ENCODE data around the gene ZDHHC1.

The ZDHHC1 gene

DNA sequence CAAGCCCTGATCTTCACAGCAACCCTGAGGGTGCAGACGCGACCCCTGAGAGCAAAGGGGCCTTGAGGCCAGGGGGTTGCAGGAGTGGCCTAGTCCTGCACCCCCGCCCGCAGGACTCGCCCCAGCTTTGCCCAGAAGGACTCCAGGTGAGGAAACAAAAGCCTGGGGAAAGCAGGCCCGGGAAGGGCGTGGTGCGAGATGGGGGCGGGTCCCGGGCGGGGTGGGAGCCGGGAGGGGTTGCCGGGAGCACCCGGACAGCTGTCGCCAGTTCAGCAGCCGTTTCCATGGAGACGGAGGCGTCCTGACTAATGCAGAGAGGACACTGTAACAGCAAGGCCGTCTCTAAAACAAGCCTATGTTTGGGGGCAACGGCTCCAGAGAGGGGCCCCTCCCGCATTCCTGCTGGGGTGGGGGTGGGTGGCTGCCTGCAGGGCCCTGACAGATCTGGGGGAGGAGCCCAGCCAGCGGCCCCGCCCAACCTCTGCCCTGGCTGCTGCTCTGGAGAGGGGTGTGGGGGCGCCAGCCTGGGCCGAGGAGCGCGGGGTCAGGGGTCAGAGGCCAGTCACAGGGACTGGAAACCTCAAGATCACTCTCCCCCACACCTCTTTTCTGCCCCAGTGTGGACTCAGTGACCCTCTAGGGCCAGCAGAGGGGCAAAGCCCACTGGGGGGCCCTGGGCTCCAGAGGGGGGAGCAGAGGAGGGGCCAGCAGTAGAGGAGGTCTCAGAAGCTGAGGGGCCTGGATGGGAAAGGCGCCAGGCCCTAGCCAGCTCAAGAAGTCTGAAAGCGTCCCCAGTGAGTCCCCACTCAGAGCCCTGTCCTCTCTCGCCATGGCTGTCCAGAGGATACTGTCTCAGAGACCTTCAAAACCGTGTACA lies 19.9 kb downstream of the ZDHHC1 start:
- TF ChIP-seq, protein P1, sequence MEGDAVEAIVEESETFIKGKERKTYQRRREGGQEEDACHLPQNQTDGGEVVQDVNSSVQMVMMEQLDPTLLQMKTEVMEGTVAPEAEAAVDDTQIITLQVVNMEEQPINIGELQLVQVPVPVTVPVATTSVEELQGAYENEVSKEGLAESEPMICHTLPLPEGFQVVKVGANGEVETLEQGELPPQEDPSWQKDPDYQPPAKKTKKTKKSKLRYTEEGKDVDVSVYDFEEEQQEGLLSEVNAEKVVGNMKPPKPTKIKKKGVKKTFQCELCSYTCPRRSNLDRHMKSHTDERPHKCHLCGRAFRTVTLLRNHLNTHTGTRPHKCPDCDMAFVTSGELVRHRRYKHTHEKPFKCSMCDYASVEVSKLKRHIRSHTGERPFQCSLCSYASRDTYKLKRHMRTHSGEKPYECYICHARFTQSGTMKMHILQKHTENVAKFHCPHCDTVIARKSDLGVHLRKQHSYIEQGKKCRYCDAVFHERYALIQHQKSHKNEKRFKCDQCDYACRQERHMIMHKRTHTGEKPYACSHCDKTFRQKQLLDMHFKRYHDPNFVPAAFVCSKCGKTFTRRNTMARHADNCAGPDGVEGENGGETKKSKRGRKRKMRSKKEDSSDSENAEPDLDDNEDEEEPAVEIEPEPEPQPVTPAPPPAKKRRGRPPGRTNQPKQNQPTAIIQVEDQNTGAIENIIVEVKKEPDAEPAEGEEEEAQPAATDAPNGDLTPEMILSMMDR (conservative IDR thresholded peaks at IDR 0.05; ENCODE audit: control insufficient read depth, insufficient read depth, low read depth, low read length) = no peak

DNA sequence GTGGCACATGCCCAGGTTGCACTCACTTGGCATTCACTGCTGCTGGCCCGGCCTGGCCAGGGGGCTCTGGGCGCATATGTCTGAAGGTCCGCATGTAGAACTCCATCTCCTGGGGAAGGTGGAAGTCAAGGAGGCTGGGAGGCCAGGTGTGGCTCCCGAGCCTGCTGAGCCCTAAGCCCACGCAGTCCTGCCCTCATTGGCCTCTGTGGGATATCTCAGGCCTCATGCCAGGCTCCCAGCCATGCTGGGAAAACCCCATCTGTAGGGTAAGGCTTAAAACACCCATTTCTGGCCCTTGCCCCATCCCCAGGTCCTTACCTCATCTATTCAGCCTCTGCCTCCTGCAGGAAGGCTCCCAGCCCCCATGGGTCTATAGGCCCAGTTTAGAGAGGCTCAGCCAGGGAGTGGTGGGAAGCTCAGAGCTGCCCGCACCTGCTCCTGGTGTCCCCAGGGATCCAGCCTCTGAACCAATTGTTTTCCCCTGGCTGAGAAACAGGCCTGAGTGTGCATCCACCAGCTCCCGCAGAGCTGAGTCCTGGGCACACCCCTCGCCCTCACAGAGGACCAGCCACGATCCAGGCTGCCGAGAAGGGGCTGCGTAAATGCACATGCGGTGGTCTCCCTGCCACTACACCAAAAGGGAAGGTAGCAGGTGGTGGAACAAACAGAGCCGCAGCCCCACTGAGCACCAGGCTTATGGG lies 20.7 kb downstream of the ZDHHC1 start:
- H3K4me3 ChIP-seq (ENCODE audit: control insufficient read depth, low read depth, low read length) = no peak overlapping the region
- no peak for DNase-seq (ENCODE audit: low read depth)
- TF ChIP-seq, protein P1 (conservative IDR thresholded peaks at IDR 0.05; ENCODE audit: control insufficient read depth, insufficient read depth, low read depth, low read length) = no peak

More for the DNA sequence above, 19.9 kb downstream of the ZDHHC1 start:
- H3K4me3 ChIP-seq (ENCODE audit: control insufficient read depth, low read depth, low read length) = no peak overlapping the region
- DNase-seq (ENCODE audit: low read depth) = peak; percentile 69

DNA sequence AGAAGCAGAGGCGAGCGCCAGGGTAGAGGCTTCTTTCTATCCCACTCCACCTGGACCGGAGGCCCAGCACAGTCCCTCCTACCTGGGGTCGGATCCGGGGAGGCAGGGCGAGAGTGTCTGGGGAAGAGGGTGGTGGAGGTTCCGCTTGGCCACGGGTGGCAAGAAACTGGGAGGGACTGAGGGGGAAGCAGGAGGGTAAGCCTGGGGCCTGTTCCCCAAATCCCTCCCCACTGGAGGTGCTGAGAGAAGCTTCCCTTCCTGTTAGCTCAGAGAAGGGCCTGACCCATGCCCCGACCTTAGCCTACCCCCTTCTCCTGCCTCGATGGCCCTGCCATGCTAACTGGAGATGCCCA lies 21.2 kb downstream of the ZDHHC1 start:
- H3K4me3 ChIP-seq (ENCODE audit: control insufficient read depth, low read depth, low read length) = no peak overlapping the region
- DNase-seq (ENCODE audit: low read depth) = no peak
- TF ChIP-seq, protein P1 (conservative IDR thresholded peaks at IDR 0.05; ENCODE audit: control insufficient read depth, insufficient read depth, low read depth, low read length) = no peak

DNA sequence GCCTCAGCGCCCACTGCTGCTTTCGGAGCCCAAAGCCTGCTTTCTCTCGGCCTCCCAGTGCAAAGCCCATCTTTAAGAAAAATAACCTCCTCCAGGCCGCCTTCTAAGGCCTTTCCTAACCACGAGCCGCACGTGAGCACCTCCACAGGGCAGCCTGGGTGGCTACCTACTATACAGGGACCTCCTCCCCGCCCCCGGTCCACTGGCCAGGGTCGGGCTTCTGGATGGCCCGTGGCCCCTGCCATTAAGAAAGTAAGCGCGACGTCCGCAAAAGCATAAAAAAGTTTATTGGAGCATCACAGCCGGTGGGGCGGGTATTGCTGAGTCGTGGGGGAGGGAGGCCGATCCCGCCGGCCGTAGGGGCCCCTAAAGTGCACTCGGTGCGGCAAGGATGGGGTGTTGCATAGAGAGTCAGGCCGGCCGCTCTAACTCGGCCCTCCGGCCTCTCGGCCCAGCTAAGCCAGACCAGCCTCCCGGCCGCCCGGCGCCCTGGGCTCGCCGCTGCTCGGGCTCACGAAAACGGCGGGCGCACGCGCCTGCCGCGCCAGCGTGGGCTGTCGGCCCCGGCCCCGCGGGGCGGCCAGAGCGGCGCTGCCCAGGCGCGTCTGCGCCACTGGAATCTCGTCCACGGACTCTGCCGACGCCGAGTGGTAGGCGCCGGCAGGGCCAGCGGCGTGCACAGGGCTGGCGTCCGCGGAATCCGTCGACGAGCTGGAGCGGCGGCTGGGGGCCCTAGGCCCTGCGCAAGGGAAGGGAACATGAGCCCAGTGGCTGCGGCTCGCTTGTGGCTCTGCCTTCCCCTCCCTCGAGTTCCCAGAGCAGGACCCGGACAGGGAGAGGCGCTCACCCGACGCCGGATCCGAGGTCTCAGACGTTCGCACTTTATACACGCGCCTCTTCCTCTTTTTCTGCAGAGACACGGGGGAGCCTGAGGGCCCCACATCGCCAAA lies 21.8 kb downstream of the ZDHHC1 start:
- no peak overlapping the region for H3K4me3 ChIP-seq (ENCODE audit: control insufficient read depth, low read depth, low read length)
- TF ChIP-seq, protein P1 (conservative IDR thresholded peaks at IDR 0.05; ENCODE audit: control insufficient read depth, insufficient read depth, low read depth, low read length) = no peak
- DNase-seq (ENCODE audit: low read depth) = no peak

DNA sequence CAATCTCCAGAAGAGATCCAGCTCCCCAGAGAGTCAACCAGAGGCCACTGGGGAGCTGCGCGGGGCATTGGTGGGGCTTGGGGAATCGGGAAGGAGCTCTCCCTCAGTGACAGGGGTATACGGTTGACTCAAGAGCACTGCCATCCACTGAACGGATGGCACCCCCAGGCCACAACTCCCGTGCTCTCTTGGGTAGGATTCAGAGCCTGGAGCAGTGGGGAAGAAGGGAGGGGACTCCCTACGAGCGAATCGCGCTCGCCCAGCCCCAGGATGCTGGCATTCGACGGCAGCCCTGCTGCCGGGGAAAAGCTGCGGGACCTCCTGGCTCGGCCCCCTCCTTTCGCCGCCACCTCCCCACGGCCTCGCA lies 22.5 kb downstream of the ZDHHC1 start:
- DNase-seq (ENCODE audit: low read depth) = no peak
- TF ChIP-seq, protein P1 (conservative IDR thresholded peaks at IDR 0.05; ENCODE audit: control insufficient read depth, insufficient read depth, low read depth, low read length) = no peak
- peak overlapping the region; percentile 6 for H3K4me3 ChIP-seq (ENCODE audit: control insufficient read depth, low read depth, low read length)

DNA sequence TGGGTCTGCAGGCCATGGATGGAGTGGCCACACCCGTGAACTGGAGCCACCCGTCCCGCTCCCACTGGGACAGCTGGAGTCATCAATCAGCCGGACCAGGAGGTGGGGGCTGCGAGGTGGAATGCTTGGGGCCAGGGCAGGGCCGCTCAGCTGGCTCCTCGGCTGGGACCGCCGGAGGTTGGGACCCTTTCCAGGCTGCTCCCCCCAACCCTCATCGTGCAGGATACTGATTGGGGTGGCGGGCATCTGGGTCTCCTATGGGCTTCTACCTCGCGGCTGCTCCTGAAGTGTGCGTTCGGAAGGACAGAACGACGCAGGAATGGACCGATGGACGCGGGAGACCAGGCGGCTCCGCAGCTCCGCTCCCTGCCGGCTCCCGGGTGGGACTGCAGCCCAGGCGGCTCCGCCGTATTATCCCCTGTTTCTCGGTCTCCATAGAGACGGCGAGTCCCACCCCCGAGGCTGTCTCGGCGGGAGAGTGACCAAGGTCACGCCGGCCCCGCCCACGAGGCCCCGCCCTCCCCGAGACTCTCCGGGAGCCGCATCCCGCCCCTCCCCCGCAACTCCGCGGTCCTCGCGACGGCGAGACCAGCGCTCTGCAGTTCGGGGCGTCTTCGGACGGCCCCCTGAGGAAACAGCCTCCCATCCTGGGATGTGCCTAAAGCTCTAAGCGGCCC lies 23.0 kb downstream of the ZDHHC1 start, which contains the start of gene TPPP3:
Gene TPPP3 (minus strand): TSS at position 388 of the 677 bp plus-strand sequence. CDS start 2,387 bp downstream, outside the sequence.
- peak; percentile 76 for DNase-seq (ENCODE audit: low read depth)
- H3K4me3 ChIP-seq (ENCODE audit: control insufficient read depth, low read depth, low read length) = peak within 1 kb of the TSS; percentile 29
- TF ChIP-seq, protein P1 (conservative IDR thresholded peaks at IDR 0.05; ENCODE audit: control insufficient read depth, insufficient read depth, low read depth, low read length) = peak; percentile 52

Data from fibroblast of mammary gland (primary cell).